T-cell (primary cell): ENCODE data around the gene EDARADD. TPM values are rescaled to one million over a fixed set of nuclear protein-coding genes. Genes with fewer than 3 reads are reported as not detected.

ENCODE experiments used
- ATAC-seq, 4 experiments: fragments of 200-7000 bp in 3 of 4; fragments of 150-1000 bp in 1 of 4; cut with Tn5 transposase; replicated peaks in 1 of 4; 1 replicate in 3 of 4; 2 replicates in 1 of 4; pipeline ENCODE4 v1.10.0; 2021; ENCODE audit warnings: moderate library complexity in 3 of 4, mild to moderate bottlenecking in 2 of 4, moderate number of reproducible peaks in 1 of 4
- CTCF ChIA-PET, 2 donors: fragments of 300-600 bp; sonication (Branson Sonifier 250); formaldehyde crosslinking; loops; one replicate each; lab custom pipeline; 2022; ENCODE audit warnings: antibody characterized with exemption in 2 of 2; lab: Charles Lee
- POLR2A ChIA-PET, 2 donors: fragments of 300-600 bp; sonication (Branson Sonifier 250); formaldehyde crosslinking; loops; one replicate each; lab custom pipeline; 2022; ENCODE audit warnings: antibody characterized with exemption in 2 of 2; lab: Charles Lee
- DNase-seq, 35 experiments: peaks; one replicate each; pipeline versions ENCODE4 v3.0.0 to v3.0.0-alpha.2; 2013 to 2023
- H3K27ac ChIP-seq: one replicate; pipeline ENCODE4 v1.5.1; 2013; ENCODE audit warnings: low read length
- H3K27me3 ChIP-seq, 2 experiments: replicated peaks in 1 of 2; 1 replicate in 1 of 2; 2 replicates in 1 of 2; pipeline versions ENCODE4 v1.6.1 to v1.7.0; 2013; ENCODE audit warnings: low read length in 1 of 2, mixed read lengths in 1 of 2; ENCODE audit not compliant: control insufficient read depth in 2 of 2, insufficient read depth in 2 of 2; ENCODE audit errors: extremely low read depth in 1 of 2
- H3K36me3 ChIP-seq, 2 donors: 1 replicate in 1 of 2; 2 replicates in 1 of 2; pipeline versions ENCODE4 v1.6.1 to v1.7.0; 2013; ENCODE audit warnings: low read length in 1 of 2; ENCODE audit not compliant: control insufficient read depth in 2 of 2, insufficient read depth in 1 of 2; ENCODE audit errors: extremely low read depth in 1 of 2
- H3K4me1 ChIP-seq, 2 experiments: 1 replicate in 1 of 2; 2 replicates in 1 of 2; pipeline versions ENCODE4 v1.6.1 to v1.7.0; 2013; ENCODE audit warnings: low read length in 2 of 2, mixed read lengths in 1 of 2; ENCODE audit not compliant: insufficient read depth in 2 of 2, control insufficient read depth in 1 of 2; ENCODE audit errors: extremely low read depth in 1 of 2
- H3K4me3 ChIP-seq, 2 donors: 1 replicate in 1 of 2; 2 replicates in 1 of 2; pipeline versions ENCODE4 v1.5.1 to v1.7.0; 2013; ENCODE audit warnings: mild to moderate bottlenecking in 2 of 2, low read length in 1 of 2, moderate library complexity in 1 of 2; ENCODE audit not compliant: control insufficient read depth in 1 of 2; ENCODE audit errors: extremely low read depth in 1 of 2
- H3K9me3 ChIP-seq: 2 replicates; pipeline ENCODE4 v1.7.0; 2013
- H3K27ac Mint-ChIP-seq, 2 donors: one replicate each; pipeline ENCODE4 v1.8.0; 2020 to 2021; ENCODE audit warnings: mild to moderate bottlenecking in 2 of 2, mixed read lengths in 2 of 2
- H3K27me3 Mint-ChIP-seq, 2 donors: one replicate each; pipeline ENCODE4 v1.8.0; 2021 to 2022; ENCODE audit warnings: mixed read lengths in 2 of 2
- H3K36me3 Mint-ChIP-seq: one replicate; pipeline ENCODE4 v1.8.0; 2021; ENCODE audit warnings: mixed read lengths
- H3K4me1 Mint-ChIP-seq, 3 donors: one replicate each; pipeline ENCODE4 v1.8.0; 2020 to 2022; ENCODE audit warnings: mixed read lengths in 3 of 3, mild to moderate bottlenecking in 1 of 3
- H3K4me3 Mint-ChIP-seq, 3 donors: one replicate each; pipeline ENCODE4 v1.8.0; 2020 to 2022; ENCODE audit warnings: mild to moderate bottlenecking in 3 of 3, mixed read lengths in 3 of 3, moderate library complexity in 3 of 3
- H3K9me3 Mint-ChIP-seq, 3 donors: one replicate each; pipeline ENCODE4 v1.8.0; 2020 to 2022; ENCODE audit warnings: mixed read lengths in 3 of 3
- WGBS: methylation state at CpG from one replicate; pipeline ENCODE4 v1.1.5; 2013; ENCODE audit warnings: missing lambda C conversion rate; ENCODE audit not compliant: insufficient coverage; 5-methylcytosine and 5-hydroxymethylcytosine counted together
- total RNA-seq, 35 experiments: library from RNA in 6 of 35; stranded (reverse) in 6 of 35; fragments of 120-200 nt in 1 of 35; gene quantifications; one replicate each; pipeline versions ENCODE4 v1.2.1 to v1.2.4 and lab custom pipeline; 2013 to 2026

The EDARADD gene
- total RNA-seq, 5 donors from 2014 or later (not counting 1 experiment from before 2014, with no cell fraction given): 1.3 to 5.7 (median 4.2) TPM

- ATAC-seq: no peak
- Histone ChIP-seq H3K4me1 (peaks cover 0 to 4% of the 10 kb centered on the region in 2 experiments), H3K27me3 (peaks cover 0 to 3% of the 10 kb centered on the region in 2 experiments), H3K27ac (no peak overlapping the region), H3K36me3 (no peaks in the 10 kb centered on the region), H3K4me3 (no peak overlapping the region), H3K9me3 (no peaks in the 10 kb centered on the region)
- no peak overlapping the region for H3K27ac Mint-ChIP-seq
- POLR2A ChIA-PET: no interaction called here
- no peaks in the 10 kb centered on the region for H3K36me3 Mint-ChIP-seq
- peaks cover 2 to 16% of the 10 kb centered on the region in 2 donors for H3K27me3 Mint-ChIP-seq
- no peaks in the 10 kb centered on the region for H3K9me3 Mint-ChIP-seq
- no peak overlapping the region for H3K4me3 Mint-ChIP-seq
- WGBS: 88% methylated on average over 14 of the region's 18 CpGs
- no peak for DNase-seq
- CTCF ChIA-PET: interaction anchor here in 1 of 2 donors (0.6 kb wide), 1 partner anchor 1403 kb away, joined by 3 read pairs; no protein-coding TSS in a partner anchor
- H3K4me1 Mint-ChIP-seq: peaks cover 0 to 9% (median 1%) of the 10 kb centered on the region in 3 donors
These were observed 10.0 kb downstream of the EDARADD start for GRCh38 chr1:236403905-236404696.

- Histone ChIP-seq H3K36me3 (no peaks in the 10 kb centered on the region), H3K9me3 (no peaks in the 10 kb centered on the region), H3K4me1 (no peaks in the 10 kb centered on the region), H3K27ac (no peak overlapping the region), H3K27me3 (no peaks in the 10 kb centered on the region), H3K4me3 (no peak overlapping the region)
- Mint-ChIP-seq H3K4me3 (no peak overlapping the region), H3K27ac (no peak overlapping the region), H3K4me1 (peaks cover 0 to 3% (median 3%) of the 10 kb centered on the region in 3 donors), H3K36me3 (no peaks in the 10 kb centered on the region), H3K9me3 (no peaks in the 10 kb centered on the region), H3K27me3 (peaks cover 0 to 6% of the 10 kb centered on the region in 2 donors)
- DNase-seq (no peak), ATAC-seq (no peak)
- POLR2A ChIA-PET: no interaction called here
- 89% methylated on average over 4 of the region's 5 CpGs for WGBS
- CTCF ChIA-PET: no interaction called here
These were observed 13.0 kb downstream of the EDARADD start for GRCh38 chr1:236407059-236407458.

GRCh38 chr1:236413688-236414087 is 19.6 kb downstream of the EDARADD start:
- H3K27ac ChIP-seq: no peak overlapping the region
- ATAC-seq (no peak), DNase-seq (no peak)
- H3K9me3 Mint-ChIP-seq: no peaks in the 10 kb centered on the region
- no peak overlapping the region for H3K4me3 Mint-ChIP-seq
- no peaks in the 10 kb centered on the region for H3K36me3 ChIP-seq
- WGBS: 83% methylated on average over 1 of the region's 3 CpGs
- CTCF ChIA-PET: interaction anchor here (0.6 to 0.7 kb wide), 2 partner anchors 167 to 347 kb away, joined by 3 to 4 read pairs; no protein-coding TSS in a partner anchor
- peak overlapping the region in 1 of 2 donors; percentile 54 for H3K27ac Mint-ChIP-seq
- no peaks in the 10 kb centered on the region for H3K9me3 ChIP-seq
- peaks cover 0 to 2% of the 10 kb centered on the region in 2 experiments for H3K27me3 ChIP-seq
- peaks cover 4% of the 10 kb centered on the region for H3K36me3 Mint-ChIP-seq
- H3K4me3 ChIP-seq: no peak overlapping the region
- peaks cover 6 to 23% of the 10 kb centered on the region in 2 experiments for H3K4me1 ChIP-seq
- peaks cover 0 to 3% of the 10 kb centered on the region in 2 donors for H3K27me3 Mint-ChIP-seq
- H3K4me1 Mint-ChIP-seq: peaks cover 11 to 29% (median 23%) of the 10 kb centered on the region in 3 donors
- POLR2A ChIA-PET: no interaction called here

- Mint-ChIP-seq H3K27ac (peak overlapping the region; percentile 94 to 97), H3K9me3 (no peaks in the 10 kb centered on the region), H3K4me1 (peaks cover 11 to 27% (median 20%) of the 10 kb centered on the region in 3 donors), H3K36me3 (peaks cover 4% of the 10 kb centered on the region), H3K4me3 (peak overlapping the region; percentile 57 to 72 (median 69)), H3K27me3 (peaks cover 0 to 3% of the 10 kb centered on the region in 2 donors)
- peak overlapping the region in 1 of 2 donors; percentile 41 for H3K4me3 ChIP-seq
- POLR2A ChIA-PET: interaction anchor here (0.6 to 1.3 kb wide), 4 partner anchors 17 to 129 kb away, joined by 3 to 14 read pairs (median 5); no protein-coding TSS in a partner anchor
- no peaks in the 10 kb centered on the region for H3K36me3 ChIP-seq
- CTCF ChIA-PET: interaction anchor here in 1 of 2 donors (0.6 to 1.8 kb wide), 4 partner anchors 20 to 118 kb away, joined by 4 to 6 read pairs (median 6); partner anchors contain the start of gene EDARADD
- H3K4me1 ChIP-seq: peaks cover 6 to 23% of the 10 kb centered on the region in 2 experiments
- no peaks in the 10 kb centered on the region for H3K9me3 ChIP-seq
- WGBS: 27% methylated on average over 4 of the region's 6 CpGs
- H3K27ac ChIP-seq: peak overlapping the region; percentile 99
- ATAC-seq (peak; percentile 80 to 96 (median 92)), DNase-seq (peak in 33 of 35 experiments; percentile 11 to 87 (median 33))
- peaks cover 0 to 2% of the 10 kb centered on the region in 2 experiments for H3K27me3 ChIP-seq
These were observed 22.1 kb downstream of the EDARADD start for GRCh38 chr1:236416165-236416564.

GRCh38 chr1:236417336-236417735 is 23.2 kb downstream of the EDARADD start:
- peak in 1 of 35 experiments; percentile 52 for DNase-seq
- CTCF ChIA-PET: interaction anchor here in 1 of 2 donors (1.3 to 1.8 kb wide), 2 partner anchors 21 to 35 kb away, joined by 5 to 6 read pairs; no protein-coding TSS in a partner anchor

GRCh38 chr1:236419502-236419901 is 25.4 kb downstream of the EDARADD start:
- CTCF ChIA-PET: no interaction called here

More at GRCh38 chr1:236417336-236417735, 23.2 kb downstream of the EDARADD start:
- no peaks in the 10 kb centered on the region for H3K9me3 Mint-ChIP-seq
- Histone ChIP-seq H3K36me3 (no peaks in the 10 kb centered on the region), H3K4me3 (no peak overlapping the region), H3K9me3 (no peaks in the 10 kb centered on the region), H3K27me3 (peaks cover 0 to 2% of the 10 kb centered on the region in 2 experiments), H3K27ac (peak overlapping the region; percentile 99), H3K4me1 (peaks cover 6 to 23% of the 10 kb centered on the region in 2 experiments)
- ATAC-seq: no peak
- H3K27ac Mint-ChIP-seq: peak overlapping the region; percentile 34 to 39
- H3K36me3 Mint-ChIP-seq: peaks cover 4% of the 10 kb centered on the region
- POLR2A ChIA-PET: interaction anchor here in 1 of 2 donors (0.6 kb wide), 1 partner anchor 107 kb away, joined by 3 read pairs; no protein-coding TSS in a partner anchor
- H3K27me3 Mint-ChIP-seq: peaks cover 0 to 2% of the 10 kb centered on the region in 2 donors
- H3K4me1 Mint-ChIP-seq: peaks cover 11 to 27% (median 20%) of the 10 kb centered on the region in 3 donors
- no peak overlapping the region for H3K4me3 Mint-ChIP-seq
- 60% methylated on average over 1 of the region's 3 CpGs for WGBS

More at GRCh38 chr1:236419502-236419901, 25.4 kb downstream of the EDARADD start:
- DNase-seq: no peak
- POLR2A ChIA-PET: no interaction called here
- no peak for ATAC-seq
- Mint-ChIP-seq H3K36me3 (peaks cover 4% of the 10 kb centered on the region), H3K27me3 (peaks cover 0 to 1% of the 10 kb centered on the region in 2 donors), H3K4me1 (peaks cover 11 to 26% (median 18%) of the 10 kb centered on the region in 3 donors), H3K27ac (no peak overlapping the region), H3K4me3 (no peak overlapping the region), H3K9me3 (no peaks in the 10 kb centered on the region)
- Histone ChIP-seq H3K4me1 (peaks cover 6 to 22% of the 10 kb centered on the region in 2 experiments), H3K36me3 (no peaks in the 10 kb centered on the region), H3K4me3 (no peak overlapping the region), H3K27ac (no peak overlapping the region), H3K9me3 (no peaks in the 10 kb centered on the region), H3K27me3 (peaks cover 0 to 2% of the 10 kb centered on the region in 2 experiments)
- 98% methylated on average over 5 of the region's 7 CpGs for WGBS
